HPDE6-E6E7 (cell line): Measurements from ENCODE around the gene LCA5.
"Not testable (repeated sequence)": the region's sequence is repeated elsewhere in the genome, so short reads cannot be mapped to it uniquely, and the experiment has no call there.

Experiments
- DNase-seq: peaks from one replicate; pipeline ENCODE4 v3.0.0; 2011; ENCODE audit warnings: missing footprints; ENCODE audit errors: extremely low spot score

Gene LCA5

DNA sequence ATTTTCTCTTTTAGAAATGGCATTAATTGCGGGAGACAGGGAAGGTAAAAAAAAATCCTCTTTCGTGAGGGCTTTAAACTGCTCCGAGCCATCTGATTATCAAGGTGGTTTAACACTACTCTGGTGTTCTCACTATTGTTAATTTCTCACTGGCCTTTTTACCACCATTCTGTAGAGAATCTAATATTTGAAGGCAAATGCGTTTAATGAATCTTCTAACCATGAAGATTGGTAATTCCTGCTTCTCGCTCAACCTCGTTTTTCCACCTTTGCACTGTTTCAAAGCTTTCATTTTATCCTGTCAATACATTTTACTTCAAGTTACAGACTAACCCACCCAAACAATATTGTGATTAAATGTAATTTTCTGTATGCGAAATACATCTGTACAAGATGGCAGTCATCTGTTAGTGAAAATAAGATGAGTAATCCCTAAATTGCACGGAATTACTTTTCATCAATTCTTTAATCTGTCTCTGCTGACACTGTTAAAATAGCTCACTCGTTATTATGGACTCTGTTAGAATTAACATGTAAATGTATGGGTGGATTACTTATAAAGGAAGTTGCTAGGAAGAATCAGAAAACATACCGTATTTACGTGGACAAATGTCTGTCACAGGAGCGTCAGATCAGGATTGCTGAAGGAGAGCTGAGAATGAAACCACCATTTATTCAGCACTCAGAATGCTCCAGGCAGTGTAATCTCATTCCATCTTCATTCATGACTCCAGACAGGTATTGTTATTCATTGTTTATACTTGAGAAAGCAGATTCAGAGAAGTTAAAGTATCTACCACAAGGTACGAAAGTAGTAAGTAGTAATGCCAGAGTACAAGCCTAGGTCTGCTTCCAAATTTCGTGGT is 1.1 kb upstream of the LCA5 start:
- DNase-seq, result no peak

- no peak for DNase-seq
Observed at GRCh38 chr6:79536585-79536953, 661 bp downstream of the LCA5 start.

DNA sequence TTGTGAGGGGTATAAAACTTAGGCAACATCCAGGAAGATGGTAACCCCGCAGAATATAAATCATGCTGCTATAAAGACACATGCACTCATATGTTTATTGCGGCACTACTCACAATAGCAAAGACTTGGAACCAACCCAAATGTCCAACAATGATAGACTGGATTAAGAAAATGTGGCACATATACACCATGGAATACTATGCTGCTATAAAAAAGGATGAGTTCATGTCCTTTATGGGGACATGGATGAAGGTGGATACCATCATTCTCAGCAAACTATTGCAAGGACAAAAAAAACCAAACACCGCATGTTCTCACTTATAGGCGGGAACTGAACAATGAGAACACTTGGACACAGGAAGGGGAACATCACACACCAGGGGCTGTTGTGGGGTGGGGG is 7.7 kb downstream of the LCA5 start:
- DNase-seq, result not testable (repeated sequence)

DNA sequence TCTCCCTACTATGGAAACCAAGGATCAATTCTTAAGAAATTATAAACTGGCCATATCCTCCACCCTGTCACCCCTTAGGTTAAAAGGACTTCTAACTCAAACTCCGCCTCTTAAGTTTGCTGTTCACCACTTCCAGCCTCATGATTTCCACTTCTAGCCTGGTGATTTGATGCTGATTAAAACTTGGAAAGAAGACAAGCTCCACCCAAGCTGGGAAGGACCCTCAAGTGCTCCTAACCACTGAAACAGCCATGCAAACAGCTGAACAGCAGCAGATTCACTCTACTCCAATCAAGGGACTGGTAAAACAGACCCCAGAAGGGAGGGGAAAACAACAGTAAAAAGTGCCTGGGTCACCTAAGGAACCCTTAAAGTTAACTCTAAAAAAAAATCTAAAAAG is 10.3 kb downstream of the LCA5 start:
- DNase-seq, result no peak

DNA sequence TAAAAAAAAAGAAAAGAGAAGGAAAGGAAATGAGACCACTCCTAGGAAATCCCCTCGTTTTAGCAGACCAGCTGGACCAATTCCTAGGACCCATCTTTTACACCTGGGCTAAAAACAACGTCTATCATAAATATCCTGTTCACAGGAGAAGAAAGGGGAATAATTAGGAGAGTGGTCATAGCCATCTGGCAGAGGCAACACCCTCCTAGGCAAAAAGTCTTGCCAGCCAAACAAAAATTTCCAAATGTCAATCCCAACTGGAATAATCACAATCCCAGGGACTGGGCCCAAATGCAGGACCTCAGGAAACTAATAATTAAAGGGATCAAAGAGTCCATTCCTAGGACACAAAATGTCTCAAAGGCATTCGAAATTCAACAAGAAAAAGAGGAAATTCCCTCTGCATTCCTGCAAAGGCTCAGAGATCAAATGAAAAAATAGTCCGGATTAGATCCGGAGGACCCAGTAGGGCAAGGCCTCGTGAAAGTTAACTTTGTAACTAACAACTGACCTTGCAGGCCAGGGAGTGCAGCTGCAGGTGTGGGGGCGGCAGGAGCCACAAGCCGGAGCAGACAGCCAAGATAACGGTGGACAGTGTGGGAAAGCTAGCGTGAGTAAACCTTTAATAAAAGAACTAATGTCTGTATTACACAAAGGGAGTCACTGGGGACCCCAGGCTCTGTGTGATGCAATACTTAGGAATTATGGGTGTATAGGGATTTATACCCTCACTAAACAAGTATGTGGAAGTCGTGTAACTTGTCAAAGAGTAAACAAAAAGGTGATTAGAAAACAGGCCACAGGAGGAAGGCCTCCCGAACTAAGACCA is 11.7 kb downstream of the LCA5 start:
- no peak for DNase-seq

DNA sequence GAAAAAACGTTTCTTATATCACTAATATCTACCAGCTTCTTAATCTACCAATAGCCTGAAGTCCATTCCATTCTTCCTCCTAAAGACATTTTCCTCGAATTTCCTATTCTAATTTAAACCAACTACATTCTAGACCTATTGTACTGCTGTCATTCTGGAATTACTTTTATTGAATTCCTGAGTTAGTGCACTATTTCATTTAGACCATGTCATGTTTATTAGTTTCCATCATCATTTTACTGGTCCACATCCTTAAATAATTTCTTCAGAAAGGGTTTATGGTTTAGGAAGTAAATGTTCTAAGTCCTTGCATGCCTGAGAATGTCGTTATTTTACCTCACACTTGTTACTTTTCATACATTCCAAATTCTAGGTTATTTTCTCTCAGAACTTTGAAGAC is 13.2 kb downstream of the LCA5 start:
- DNase-seq, result no peak

DNA sequence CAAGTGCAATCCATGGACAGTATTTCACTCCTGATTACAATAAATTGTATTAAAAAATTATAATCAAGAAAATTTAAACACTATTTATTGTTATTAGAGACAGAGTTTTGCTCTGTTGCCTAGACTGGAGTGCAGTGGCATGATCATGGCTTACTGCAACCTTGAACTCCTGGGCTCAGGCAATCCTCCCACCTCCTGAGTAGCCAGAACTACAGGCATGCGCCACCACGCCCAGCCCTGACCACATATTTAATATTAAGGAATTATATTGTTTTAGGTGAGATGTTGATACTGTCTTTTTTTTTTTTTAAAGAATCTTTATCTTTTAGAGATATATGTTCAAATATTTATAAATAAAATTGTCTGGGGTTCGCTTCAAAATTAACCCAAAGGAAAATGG is 14.6 kb downstream of the LCA5 start:
- no peak for DNase-seq

DNA sequence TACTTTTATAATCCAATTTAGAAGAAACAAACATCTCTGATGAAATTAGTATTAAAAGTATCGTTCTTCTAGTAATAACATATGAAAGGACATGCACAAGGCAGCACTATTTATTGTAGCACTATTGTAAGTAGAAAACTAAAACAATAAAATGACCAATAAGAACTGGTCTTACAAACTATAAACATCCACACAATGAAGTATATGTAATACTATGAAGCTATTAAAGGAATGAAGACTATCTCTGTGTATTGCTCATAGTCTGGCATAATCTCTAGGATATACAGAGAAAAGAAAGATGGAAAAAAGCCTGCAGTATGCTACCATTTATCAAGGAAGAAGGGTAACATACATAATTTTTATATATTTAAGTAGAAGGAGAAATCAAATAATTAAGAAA is 16.7 kb downstream of the LCA5 start:
- no peak for DNase-seq

DNA sequence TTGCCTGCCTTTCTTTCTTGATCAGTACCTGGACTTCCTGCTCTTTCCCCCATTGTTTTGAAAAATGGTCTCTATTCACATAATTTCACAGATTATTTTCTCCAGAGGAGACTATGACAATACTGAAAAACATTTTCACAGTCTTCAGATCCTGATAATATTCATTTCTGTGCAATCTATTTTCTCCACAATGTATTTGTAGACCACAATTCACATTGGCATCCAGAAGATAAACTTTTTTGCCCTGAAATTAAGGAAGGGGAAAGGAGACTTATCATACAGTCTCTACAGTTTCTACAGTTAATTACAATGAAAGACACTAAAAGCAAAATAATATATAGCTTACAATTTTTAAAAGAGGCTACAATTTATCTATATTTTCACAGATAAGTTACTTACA is 18.4 kb downstream of the LCA5 start:
- no peak for DNase-seq

DNA sequence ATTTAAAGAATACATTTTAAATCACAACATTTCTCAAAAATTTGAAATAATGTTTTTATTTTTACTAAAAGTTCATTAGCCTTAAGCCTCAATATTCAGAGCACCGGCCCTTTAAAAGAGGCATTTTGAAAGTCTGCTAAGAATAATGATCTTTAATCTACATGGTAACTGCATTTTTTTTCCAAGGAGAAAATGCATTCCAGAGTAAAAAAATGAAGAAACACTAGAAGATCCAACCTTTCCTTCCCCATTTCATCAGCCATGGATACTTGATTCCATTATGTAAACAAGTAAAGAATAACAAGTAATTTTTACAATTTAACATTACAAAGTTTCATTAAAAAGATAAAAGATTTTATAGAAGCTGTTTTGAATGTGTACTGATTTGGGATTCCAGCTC is 21.8 kb downstream of the LCA5 start:
- no peak for DNase-seq

DNA sequence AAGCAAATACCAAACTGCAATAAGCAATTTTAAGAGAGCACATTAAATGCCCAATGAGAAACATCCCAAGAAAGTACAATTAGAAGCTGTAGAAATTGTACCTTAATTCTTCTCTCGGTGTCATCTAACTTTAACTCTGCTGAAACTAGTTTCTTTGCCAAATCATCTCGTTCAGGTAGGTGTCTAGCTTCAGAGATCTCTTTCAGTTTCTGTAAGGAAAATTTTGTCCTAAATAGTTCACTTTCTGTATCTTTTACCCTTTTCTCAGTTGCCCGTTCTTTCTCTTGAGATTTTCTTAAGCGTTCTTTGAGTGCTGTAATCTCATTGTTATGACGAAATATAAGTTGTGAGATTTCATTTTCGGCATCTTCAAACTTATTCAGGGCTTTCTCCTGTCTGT is 24.1 kb downstream of the LCA5 start:
- no peak for DNase-seq

- DNase-seq, result no peak
Observed at GRCh38 chr6:79512014-79512413, 25.2 kb downstream of the LCA5 start.

- DNase-seq, result no peak
Observed at GRCh38 chr6:79510707-79511106, 26.5 kb downstream of the LCA5 start.

DNA sequence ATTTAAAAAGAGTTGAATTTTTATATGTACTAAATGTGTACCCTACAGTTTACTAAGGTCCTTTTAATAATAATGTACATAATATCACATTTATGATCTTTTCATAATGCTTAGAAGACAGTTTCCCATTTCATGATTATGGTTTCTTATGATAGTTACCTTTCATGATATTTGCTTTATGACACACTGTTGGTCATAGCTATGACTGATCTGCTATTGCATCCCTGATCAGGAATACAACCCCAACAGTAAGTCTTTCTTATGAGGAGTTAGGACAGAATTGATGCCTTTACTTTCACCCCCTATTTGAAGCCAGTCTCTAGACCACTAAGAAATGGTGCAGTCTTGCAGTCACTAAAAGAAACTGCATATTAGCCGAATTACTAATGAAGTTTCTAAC is 31.0 kb downstream of the LCA5 start:
- peak; percentile 29 for DNase-seq

GRCh38 chr6:79504372-79504771 is 32.9 kb downstream of the LCA5 start:
- DNase-seq, result no peak

DNA sequence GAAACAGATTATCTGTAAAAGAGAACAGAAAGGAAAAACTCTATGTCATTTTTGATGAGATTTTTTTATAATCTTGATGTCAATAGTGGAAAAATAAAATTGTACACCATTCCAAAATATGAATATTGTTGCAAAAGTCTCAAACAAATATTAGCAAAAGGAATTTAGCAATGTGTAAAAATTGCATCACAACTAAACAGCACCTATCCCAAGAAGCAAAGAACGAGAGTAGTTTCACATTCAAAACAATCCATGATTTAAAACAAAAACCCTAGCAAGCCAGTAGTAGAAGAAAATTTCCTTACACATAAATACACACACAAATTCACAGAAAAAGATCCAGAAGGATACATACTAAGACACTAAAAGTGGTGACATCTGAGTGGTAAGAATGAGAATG is 38.4 kb downstream of the LCA5 start:
- DNase-seq, result no peak

DNA sequence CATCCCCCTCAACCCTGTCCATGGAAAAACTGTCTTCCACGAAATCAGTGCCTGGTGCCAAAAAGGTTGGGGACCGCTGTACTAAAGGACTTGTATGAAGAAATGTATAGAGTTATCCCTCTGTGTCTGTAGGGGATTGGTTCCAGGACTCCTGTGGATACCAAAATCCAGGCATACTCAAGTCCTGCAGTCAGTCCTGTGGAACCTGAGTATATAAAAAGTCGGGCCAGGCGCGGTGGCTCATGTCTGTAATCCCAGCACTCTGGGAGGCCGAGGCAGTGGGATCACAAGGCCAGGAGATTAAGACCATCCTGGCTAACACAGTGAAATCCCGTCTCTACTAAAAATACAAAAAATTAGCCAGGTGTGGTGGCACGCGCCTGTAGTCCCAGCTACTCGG is 42.0 kb downstream of the LCA5 start:
- DNase-seq, result no peak

DNA sequence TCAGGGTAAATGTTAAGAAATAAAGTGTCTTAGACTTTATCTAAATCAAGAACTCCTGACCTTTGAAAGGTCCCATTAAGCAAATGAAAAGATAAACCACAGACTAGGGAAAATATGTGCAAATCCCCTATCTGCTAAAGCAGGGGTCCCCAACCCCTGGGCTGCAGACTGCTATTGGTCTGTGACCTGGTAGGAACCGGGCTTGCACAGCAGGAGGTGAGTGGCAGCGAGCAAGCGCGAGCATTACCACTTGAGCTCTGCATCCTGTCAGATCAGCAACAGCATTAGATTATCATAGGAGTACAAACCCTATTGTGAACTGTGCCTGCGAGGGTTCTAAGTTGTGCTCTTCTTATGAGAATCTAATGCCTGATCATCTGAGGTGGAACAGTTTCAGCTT is 42.4 kb downstream of the LCA5 start:
- no peak for DNase-seq

GRCh38 chr6:79470728-79471127 is 66.5 kb downstream of the LCA5 start:
- DNase-seq, result no peak

DNA sequence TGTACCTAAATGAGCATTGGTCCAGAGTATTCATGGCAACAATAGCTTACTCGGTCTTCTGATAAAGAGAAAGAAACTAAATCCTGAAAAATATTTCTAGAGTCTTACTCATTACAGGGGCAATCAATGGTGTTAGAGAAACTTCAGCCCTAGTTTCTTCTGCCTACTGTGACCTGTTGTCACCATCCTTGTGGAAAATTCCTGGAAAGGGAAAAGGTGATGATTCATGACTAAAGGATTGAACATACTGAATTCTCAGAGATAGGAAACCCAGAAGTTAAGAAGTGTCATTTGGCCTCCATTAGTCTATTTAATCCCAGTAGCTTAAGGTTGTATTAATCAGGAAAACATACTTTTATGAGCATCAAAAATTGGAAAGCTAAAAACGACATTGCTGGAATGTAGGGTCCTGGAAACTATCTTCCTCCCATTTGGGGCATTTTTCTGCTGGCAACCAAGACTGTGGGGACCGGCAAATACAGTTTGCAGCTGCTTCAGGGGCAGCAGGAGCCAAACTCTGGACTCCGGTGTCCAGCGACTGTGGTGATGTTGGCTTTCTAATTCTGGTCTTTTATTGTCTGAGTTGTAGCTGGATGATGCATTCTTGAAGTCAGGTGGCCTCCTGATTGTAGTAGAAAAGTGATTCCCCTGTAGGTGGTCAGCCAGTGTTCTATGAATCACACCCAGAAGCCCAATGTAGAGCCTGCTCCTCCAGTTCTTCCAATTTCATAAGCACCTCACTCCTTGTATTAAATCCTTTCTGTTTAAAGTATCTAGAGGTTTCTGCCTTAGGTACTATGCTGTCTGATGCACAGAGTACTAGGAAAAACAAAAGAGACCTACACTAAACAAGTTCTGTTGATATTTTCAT is 67.6 kb downstream of the LCA5 start:
- no peak for DNase-seq

GRCh38 chr6:79468587-79468986 is 68.6 kb downstream of the LCA5 start:
- no peak for DNase-seq

- DNase-seq, result no peak
Observed at GRCh38 chr6:79468116-79468515, 69.1 kb downstream of the LCA5 start.
